Measurements from ENCODE around the gene SPATA31C1.
"Not testable (repeated sequence)": the region's sequence is repeated elsewhere in the genome, so short reads cannot be mapped to it uniquely, and the experiment has no call there.

The SPATA31C1 gene

DNA sequence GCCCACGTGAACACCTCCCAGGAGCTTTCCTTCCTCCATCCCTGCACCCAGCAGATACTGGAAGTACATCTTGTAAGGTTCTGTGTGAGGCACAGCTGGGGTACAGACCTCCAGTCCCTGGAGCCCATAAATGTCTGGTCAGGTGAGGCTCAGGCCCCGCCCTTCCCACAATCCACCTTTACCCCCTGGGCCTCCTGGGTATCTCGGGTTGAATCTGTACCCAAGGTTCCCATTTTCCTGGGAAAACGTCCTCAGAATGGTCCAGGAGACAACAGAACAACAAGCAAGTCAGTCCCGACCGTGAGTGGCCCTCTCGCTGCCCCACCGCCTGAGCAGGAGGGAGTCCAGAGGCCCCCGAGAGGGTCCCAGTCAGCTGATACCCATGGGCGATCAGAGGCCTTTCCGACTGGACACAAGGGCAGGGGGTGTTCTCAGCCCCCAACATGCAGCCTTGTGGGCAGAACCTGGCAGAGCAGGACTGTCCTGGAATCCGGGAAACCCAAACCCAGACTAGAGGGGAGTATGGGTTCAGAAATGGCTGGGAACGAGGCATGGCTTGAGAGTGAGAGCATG lies 30.7 kb upstream of the SPATA31C1 start:
- no peak for DNase-seq (ENCODE audit: low read depth in 2 of 2)

DNA sequence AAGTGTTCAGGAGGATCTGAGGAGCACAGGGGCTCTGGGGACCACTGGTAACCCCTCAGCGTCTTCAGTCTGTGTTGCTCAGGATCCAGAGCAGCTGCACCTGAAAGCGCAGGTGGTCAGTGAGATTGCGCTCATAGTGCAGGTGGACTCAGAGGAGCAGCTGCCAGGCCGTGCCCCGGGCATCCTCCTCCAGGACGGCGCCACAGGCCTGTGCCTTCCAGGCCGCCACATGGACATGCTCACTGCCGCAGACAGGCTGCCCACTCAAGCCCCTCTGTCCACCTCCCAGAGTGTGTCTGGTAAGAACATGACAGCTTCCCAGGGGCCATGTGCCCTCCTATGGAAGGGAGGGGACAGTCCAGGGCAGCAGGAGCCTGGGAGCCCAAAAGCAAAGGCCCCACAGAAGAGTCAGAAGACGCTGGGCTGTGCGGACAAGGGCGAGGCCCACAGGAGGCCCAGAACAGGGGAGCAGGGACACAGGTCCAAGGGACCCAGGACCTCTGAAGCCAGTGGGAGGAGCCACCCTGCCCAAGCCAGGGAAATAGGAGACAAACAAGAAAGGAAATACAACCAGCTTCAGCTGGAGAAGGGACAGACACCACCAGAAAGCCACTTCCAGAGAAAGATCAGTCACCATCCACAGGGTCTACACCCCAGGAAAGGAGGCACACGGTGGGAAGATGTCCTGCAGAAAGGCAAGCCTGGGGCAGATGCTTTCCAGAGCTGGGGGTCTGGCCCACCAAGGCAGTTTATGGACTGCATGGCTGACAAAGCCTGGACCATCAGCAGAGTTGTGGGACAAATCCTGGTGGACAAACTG lies 29.9 kb upstream of the SPATA31C1 start:
- DNase-seq (ENCODE audit: low read depth in 2 of 2) = no peak

DNA sequence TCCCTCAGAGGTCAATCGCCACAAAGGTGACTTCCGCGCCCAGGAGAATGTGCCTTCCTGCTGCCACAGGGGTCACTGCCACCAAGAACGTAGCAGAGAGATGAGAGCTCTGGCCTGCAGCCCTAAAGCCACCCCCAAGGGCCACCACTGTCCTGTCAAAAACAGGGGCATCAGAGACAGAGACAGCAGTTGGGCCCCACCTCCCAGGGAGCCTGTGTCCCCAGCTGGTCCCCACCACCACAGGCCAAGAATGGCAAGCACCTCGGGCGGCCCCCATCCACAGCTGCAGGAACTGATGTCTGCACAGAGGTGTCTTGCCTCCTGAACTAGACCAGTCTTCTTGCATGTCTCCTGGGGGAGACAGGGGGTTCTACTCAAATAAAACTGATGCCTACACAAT lies 29.3 kb upstream of the SPATA31C1 start:
- DNase-seq (ENCODE audit: low read depth in 2 of 2) = no peak

DNA sequence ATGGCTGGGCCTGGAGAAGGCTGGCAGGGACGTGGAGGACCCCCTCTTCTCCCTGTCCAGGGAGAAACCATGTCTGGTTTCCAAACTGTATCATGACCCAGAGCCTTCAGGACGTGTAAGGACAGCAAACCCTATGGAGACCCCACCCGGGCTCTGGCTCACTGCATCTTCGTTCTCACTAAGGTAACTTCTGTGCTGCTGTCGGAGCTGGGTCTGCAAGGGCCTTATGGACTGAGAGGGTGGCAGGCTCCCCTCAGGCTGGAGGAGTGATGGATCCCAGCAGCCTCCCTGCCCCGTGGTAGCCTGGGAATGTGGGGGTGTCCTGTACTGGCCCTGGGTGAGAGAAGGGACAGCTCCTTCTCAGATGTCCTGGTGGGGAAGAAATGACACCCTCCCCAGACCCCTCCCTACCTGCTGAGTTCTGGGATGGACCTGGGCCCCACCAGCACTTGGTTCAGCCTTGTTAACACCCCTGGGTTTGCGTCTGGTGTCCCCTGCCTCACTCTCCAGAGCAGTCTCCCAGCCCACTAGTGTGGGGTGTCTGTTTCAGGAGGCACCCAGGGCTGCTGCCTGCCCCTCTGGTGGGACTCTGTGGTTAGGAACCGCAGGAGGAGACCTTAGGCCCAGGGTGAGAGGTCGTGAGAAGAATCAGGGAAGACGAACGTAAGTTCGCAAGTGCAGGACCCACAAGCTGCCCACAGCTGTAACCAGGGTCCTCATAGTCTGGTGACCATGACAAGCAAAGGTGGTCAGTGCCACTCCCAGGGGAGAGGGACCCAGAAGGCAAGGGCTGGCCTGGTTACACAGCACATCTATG lies 28.5 kb upstream of the SPATA31C1 start:
- DNase-seq (ENCODE audit: low read depth in 2 of 2) = no peak

DNA sequence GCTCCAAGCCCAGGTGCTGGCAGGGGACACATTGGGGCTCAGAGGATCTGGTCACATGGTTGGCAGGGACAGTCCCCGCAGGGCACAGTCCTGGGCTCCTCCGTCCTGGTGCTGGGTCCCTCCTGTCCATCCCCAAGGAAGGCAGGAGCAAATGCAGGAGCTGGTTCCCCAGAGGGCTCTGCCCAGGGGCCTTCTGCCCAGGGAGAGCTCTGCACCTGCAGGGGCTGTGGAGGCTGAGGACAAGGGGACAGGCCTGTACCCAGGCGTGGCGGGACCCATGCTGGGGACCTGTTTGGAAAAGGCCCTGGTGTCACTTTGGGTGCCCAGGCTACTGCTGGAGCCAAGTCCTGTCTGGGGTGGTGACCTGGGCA lies 27.9 kb upstream of the SPATA31C1 start:
- DNase-seq (ENCODE audit: low read depth in 2 of 2) = no peak

DNA sequence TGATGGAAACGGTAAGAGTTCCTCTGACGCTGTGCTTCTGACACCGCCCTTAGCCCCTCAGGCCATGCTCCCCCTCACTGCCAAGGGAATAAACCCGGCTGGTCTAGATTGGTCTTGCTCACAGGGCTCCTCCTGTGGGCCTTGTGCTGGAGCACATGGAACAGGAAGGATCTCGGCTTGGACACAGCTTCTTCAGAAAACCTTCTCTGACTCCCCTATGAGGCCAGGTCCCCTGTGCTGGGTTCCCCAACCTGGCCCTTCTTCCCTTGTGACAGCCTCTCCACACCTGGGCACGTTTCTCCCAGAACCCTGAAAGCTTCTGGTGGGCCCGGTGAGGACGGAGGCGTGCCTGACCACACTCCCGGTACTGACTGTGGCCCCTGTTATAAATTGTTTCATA lies 26.9 kb upstream of the SPATA31C1 start:
- no peak for DNase-seq (ENCODE audit: low read depth in 2 of 2)

DNA sequence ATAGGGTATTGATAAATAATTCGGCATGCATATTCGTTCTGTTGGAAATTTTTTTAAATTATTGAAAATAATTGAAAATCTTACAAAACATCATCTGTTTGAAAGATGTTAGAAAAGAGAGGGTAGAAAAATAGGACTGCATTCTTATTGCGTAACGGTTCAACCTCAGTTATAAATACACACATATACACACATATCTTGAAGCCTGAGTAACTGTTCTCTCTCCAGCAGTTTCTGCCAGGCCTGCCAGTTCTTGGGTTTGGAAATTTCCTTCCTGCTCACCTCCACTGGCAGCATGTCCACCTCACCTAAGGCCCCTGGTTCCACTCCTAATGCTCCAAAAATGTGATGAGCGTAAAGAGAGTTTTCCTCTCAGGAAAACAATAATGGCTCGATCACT lies 26.0 kb upstream of the SPATA31C1 start:
- DNase-seq (ENCODE audit: low read depth in 2 of 2) = no peak

DNA sequence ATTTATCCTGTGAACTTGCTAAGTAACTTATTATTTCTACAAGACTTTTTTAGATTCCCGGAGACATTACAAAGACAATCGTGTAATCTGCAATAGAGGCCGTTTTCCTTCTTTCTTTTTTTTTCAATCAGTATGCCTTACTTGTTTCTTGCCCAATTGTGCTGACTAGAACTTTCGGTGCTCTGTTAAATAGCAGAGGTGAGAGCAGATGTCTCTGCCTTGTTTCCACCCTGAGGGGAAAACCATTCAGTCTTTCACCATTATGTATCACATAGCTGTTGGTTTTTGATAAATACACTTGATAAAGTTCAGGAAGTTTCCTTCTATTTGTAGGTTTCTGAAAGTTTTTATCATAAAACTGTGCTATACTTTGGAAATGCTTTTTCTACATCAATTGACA lies 24.8 kb upstream of the SPATA31C1 start:
- DNase-seq (ENCODE audit: low read depth in 2 of 2) = no peak

DNA sequence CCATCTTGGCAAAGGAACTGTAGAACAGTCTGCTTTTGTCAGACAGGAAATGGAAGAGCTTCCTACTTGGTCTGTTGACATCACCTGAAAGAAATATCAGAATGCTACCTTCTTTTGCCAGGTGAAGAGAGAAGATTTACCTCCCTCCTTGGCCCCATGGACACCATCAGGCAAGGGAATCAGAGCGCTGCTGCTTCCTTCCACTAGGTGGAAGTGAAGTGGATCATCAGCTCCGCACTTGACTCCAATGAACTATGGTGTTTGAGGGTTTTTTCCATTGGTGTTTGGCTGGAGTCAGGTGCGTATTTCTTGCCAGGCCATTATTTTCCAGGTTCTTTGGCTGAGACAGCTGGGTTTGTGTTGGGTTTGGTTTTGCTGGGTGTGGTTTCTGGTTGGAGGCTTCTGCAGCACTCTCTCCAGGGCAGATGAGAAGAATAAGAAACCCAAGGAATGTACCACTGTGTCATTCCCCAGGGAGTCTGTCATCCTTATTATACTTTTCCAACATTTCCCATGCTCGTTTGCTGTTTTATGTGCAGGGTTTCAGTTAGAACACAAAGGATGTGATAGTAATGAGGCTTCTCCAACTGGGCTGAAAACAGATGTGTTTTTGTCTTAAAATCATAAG lies 22.6 kb upstream of the SPATA31C1 start:
- DNase-seq (ENCODE audit: low read depth in 2 of 2) = no peak

DNA sequence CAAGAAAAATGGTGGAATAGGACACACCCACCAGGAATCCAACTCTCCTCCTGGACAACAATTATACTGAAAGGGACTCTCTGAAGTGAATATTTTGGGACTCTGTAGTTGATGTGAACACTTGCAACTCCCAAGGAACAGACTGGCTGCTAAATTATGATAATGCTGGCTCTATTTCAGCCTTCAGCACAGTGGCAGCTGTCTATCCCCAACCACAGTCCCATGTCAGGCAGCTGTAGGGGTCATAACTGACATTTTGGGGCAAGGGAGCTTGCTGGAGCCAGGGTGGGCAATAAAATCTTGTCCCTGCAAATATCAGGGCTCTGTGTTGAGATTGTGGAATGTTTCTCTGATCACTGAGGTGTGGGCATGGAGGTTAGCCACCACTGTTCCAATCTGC lies 20.9 kb upstream of the SPATA31C1 start:
- no peak for DNase-seq (ENCODE audit: low read depth in 2 of 2)

DNA sequence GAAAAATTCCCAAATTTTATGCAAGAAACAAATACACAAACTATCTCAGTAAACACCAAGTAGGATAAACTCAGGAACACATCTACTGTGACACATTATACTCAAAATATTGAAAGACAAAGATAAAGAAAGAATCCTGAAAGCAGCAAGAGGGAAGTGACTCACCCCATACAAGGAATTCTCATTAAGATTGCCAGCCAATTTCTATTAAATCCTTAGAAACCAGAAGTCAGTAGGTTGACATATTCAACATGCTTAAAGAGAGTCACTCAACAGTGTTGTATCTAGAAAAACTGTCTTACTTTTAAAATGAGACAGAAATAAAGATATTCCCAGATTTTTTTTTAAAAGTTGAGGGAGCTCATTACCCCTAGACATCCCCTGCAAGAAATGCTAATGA lies 19.6 kb upstream of the SPATA31C1 start:
- DNase-seq (ENCODE audit: low read depth in 2 of 2) = no peak

DNA sequence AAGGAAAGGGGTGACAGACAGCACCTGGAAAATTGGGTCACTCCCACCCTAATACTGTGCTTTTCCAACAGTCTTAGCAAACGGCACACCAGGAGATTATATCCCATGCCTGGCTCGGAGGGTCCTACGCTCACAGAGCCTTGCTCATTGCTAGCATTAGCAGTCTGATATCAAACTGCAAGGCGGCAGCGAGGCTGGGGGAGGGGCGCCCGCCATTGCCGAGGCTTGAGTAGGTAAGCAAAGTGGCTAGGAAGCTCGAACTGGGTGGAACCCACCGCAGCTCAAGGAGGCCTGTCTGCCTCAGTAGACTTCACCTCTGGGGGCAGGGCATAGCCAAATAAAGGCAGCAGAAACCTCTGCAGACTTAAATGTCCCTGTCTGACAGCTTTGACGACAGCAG lies 15.4 kb upstream of the SPATA31C1 start:
- not testable (repeated sequence) for DNase-seq (ENCODE audit: low read depth in 2 of 2)

DNA sequence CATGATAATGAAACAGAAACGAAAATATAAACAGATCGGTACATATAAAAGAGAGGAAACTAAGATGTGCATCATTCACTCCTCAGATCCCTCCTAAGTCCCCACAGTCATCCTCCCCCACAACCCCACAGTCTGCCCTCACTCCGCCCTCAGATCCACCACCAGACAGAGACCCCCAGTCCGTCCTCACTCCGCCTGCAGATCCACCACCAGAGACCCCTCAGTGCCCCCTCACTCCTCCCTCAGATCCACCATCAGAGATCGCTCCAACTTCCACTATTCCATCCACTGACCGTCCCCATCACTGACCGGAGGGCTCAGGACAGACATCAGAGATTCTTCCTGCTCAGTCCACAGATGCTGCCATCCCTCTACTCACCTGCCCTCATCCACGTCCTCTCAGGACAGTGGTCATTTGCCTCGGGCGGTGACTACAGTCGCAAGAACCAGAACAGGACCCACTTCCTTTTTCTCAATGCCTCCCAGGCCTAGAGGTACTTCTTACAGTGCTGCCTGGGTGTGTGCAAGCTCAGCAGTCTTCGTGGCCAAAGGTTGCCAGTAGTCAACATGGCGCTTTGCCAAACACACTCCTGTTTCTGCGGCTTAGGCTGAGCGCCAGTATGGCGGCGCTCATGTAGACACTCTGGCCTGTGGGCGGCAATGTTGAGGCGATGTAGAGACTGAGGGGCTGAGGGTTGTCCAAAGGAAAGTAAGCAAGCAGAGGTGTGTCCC lies 8.3 kb upstream of the SPATA31C1 start:
- DNase-seq (ENCODE audit: low read depth in 2 of 2) = no peak

DNA sequence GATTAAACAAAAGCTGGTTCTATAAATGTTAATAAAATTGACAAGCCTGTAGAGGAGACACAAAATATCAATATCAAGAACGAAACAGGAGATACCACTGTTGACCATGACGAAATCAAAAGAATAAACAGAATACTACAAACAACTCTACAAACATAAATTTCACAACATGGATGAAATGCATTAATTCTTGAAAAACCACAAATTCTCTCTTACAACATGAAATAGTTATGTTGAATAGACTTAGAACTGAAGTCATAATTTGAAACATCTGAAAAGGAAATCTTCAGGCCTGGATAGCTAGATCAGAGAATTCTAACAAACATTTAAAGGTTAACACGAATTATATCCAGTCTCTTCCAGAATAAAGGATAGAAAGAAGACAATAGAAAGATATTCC lies 6.9 kb upstream of the SPATA31C1 start:
- DNase-seq (ENCODE audit: low read depth in 2 of 2) = no peak

DNA sequence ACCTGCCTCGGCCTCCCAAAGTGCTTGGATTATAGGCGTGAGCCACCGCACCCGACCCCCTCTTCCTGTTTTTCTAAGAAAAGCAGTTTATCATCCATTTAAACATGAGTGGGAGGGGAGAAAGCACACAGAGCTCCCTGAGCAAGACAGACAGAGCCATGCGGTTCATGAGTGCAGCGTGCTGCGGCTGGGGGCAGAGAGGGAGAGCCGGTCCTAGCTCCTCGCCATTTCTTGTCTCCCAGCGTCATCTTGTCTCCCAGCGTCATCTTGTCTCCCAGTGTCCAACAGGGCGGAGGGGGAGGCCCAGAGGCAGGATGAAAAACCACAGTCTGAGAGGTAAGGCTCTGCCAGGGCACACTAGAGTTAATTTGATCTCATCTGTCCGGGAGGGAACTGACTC lies 1.3 kb downstream of the SPATA31C1 start:
- DNase-seq (ENCODE audit: low read depth in 2 of 2) = not testable (repeated sequence)

DNA sequence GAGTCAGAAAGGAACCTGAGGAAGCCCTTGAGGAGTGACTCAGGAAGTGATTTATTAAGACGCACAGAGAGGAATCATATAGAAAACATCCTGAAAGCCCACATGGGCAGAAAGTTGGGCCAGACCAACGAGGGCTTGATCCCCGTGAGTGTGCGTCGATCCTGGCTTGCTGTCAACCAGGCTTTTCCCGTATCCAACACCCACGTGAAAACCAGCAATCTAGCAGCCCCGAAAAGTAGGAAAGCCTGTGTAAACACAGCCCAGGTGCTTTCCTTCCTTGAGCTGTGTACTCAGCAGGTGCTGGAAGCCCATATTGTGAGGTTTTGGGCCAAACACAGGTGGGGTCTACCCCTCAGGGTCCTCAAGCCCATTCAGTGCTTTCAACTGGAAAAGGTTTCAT lies 3.8 kb downstream of the SPATA31C1 start:
- not testable (repeated sequence) for DNase-seq (ENCODE audit: low read depth in 2 of 2)

DNA sequence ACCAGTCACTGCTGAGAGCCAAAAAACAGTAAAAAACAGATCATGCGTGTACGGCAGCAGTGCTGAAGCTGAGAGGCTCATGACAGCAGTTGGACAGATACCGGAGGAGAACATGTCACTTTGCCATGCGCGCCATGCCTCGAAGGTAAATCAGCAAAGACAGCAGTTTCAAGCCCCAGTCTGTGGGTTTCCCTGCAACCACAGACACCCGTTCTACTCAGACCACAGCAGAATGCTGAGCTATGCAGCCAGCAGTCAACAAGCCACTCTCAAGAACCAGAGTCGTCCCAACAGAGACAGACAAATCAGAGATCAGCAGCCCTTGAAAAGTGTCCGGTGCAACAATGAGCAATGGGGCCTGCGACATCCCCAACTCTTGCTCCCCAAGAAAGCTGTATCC lies 5.2 kb downstream of the SPATA31C1 start:
- not testable (repeated sequence) for DNase-seq (ENCODE audit: low read depth in 2 of 2)

DNA sequence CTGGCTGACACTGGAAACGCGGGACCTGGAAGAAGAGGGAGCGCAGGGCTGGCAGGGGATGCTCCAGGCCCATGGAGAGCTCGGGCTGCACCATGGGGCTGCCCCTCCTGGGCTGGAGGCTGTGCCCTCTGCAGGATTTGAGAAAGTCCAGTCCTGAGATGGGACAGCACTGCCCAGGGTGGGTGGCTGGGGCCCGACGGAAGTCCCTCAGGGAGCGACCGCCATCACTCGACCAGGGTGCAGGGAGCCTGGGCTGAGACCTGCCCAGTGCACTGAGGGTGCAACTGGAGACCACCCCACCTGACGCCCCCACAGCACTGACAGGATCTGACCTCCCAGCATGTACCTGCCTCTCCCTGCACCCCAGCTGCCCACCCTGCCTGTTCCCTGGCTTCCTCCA lies 7.1 kb downstream of the SPATA31C1 start:
- not testable (repeated sequence) for DNase-seq (ENCODE audit: low read depth in 2 of 2)

DNA sequence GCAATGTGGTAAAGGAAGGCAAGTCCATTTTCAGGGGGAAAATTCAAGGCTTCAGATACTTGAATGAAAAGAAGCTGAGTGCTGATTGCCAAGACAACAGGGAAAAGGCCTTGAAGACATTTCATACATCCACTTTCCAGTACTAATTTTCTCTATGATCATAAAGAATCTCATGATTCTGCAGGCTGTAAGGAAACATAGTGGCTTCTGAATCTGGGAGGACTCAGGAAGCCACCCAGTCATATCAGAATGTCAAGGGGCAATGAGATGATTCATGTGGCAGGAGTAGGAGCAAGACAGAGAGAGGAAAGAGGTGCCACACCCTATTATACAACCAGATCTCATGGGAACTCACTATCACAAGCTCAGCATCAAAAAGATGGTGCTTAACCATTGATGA lies 11.4 kb downstream of the SPATA31C1 start:
- not testable (repeated sequence) for DNase-seq (ENCODE audit: low read depth in 2 of 2)

DNA sequence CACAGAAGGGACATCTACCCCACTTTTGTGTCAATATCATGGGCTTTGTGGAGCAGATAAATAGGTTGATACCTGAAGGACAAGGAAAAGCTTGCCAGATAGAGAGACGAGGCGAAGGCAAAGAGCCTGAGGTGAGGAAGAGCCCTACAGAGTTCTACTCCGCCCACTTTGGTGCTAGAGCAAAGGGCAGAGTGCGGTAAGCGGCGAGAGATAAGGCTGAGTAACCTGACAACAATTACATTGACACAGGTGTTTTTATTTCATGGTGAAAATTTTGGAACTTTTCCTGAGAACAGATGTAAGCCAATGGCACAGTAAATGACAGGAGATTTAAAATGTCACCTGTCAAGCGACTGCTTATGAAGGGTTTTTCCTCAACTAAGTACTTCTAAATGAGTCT lies 16.7 kb downstream of the SPATA31C1 start:
- DNase-seq (ENCODE audit: low read depth in 2 of 2) = not testable (repeated sequence)

DNA sequence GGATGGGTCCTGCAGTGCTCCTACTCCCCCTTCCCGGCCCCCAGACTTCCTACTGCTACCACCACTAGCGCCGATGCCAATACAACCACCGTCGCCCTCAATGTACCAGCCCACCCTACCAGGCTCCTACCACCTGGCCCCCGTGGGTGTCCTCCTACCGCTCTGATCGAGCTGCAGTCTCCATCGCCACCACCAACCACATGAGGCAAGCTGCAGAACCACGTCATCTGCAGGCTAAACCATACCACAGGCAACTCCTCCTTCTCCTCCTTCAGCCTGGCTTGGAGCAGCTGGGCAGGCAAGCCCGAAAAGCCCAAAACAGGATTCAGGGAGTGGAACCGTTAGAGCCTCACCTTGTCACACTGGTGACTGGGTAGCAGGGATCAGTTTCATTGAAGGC lies 19.6 kb downstream of the SPATA31C1 start:
- not testable (repeated sequence) for DNase-seq (ENCODE audit: low read depth in 2 of 2)

DNA sequence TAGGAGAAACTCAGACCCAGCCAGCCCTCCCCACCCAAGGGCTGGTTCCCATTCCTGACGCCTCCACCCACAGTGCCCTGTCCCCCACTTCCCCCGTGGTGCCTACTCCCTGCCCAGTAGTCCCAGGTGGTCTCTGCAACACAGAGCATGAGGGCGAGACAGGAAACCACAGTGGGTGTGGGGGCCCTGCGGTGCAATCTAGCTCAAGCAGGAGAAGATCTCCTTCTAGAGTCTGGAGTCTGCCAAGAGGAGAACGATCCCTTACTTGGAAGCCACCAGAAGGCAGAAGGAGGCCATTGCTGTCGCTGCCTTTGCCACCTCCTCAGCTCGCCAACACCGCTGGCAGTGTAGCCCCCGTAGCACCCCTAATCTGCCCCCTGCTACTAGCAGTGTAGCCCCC lies 20.2 kb downstream of the SPATA31C1 start:
- not testable (repeated sequence) for DNase-seq (ENCODE audit: low read depth in 2 of 2)

Measured in stimulated activated CD4-positive, alpha-beta T cell treated with anti-CD3 and anti-CD28 coated beads, Interleukin-1b, Interleukin-23, amount 100 ng/mL, for 4 hours (primary cell).